Uterus (tissue), 4 donors: ENCODE data around the gene RSAD1. TPM values are rescaled to one million over a fixed set of nuclear protein-coding genes. Genes with fewer than 3 reads are reported as not detected.

Experiments used
- DNase-seq, 2 donors: peaks; one replicate each; pipeline ENCODE4 v3.0.0-alpha.2; 2019 to 2020
- H3K27ac ChIP-seq, 2 donors: fragments of 200-600 bp; sonication (generic); 1 replicate in 1 of 2; 2 replicates in 1 of 2; pipeline ENCODE4 v1.5.1; 2016 to 2018
- H3K27me3 ChIP-seq, 2 donors: fragments of 200-600 bp; sonication (generic); one replicate each; pipeline ENCODE4 v1.5.1; 2018 to 2019; ENCODE audit warnings: control low read depth in 1 of 2
- H3K36me3 ChIP-seq, 2 donors: fragments of 200-600 bp; sonication (generic); one replicate each; pipeline ENCODE4 v1.5.1; 2019; ENCODE audit warnings: control low read depth in 1 of 2
- H3K4me1 ChIP-seq, 2 donors: fragments of 200-600 bp; sonication (generic); one replicate each; pipeline ENCODE4 v1.5.1; 2018 to 2019; ENCODE audit warnings: control low read depth in 1 of 2
- H3K4me3 ChIP-seq, 2 donors: fragments of 200-600 bp; sonication (generic); 1 replicate in 1 of 2; 2 replicates in 1 of 2; pipeline ENCODE4 v1.5.1; 2018 to 2019; ENCODE audit warnings: mild to moderate bottlenecking in 1 of 2
- H3K9me3 ChIP-seq, 2 donors: fragments of 200-600 bp; sonication (generic); one replicate each; pipeline ENCODE4 v1.5.1; 2019; ENCODE audit warnings: control low read depth in 1 of 2
- CTCF ChIP-seq, 4 experiments: fragments of 200-600 bp in 2 of 4; fragments of 450-650 bp in 2 of 4; sonication (generic) in 2 of 4; IDR thresholded peaks; one replicate each; pipeline ENCODE4 v1.5.1; 2016 to 2019; ENCODE audit warnings: antibody characterized with exemption in 4 of 4, mild to moderate bottlenecking in 2 of 4, moderate library complexity in 1 of 4
- POLR2A ChIP-seq, 2 donors: fragments of 450-650 bp; IDR thresholded peaks; one replicate each; pipeline ENCODE4 v1.6.1; 2016; ENCODE audit warnings: antibody characterized with exemption in 2 of 2, mild to moderate bottlenecking in 1 of 2, moderate library complexity in 1 of 2
- intact Hi-C: fragments of 100-400 bp; cut with DNase I; formaldehyde crosslinking; loops from one replicate; pipeline ENCODE4 v1.15.1; 2023; ENCODE audit warnings: low total_unique reads
- total RNA-seq, 4 donors: library from RNA; depleted of rRNA in 3 of 4; stranded (reverse); fragments of >200 nt in 3 of 4; gene quantifications; one replicate each; pipeline versions ENCODE4 v1.1.0 to v1.2.4, GENCODE V29; 2014 to 2023
- donor health status: DM: yes; HTN: yes; CAD: no.

Gene RSAD1
- total RNA-seq, 4 donors from 2014 or later, result 12.9 to 42.6 (median 30.7) TPM

- no peak for DNase-seq
- no peak overlapping the region for H3K27ac ChIP-seq
- TF ChIP-seq POLR2A (IDR thresholded peaks at IDR 0.05), result no peak
- TF ChIP-seq CTCF (IDR thresholded peaks at IDR 0.05), result no peak
- intact Hi-C loops, result no loop called here
- H3K9me3 ChIP-seq, result no peaks in the 10 kb centered on the region
- no peak overlapping the region for H3K4me3 ChIP-seq
- no peaks in the 10 kb centered on the region for H3K27me3 ChIP-seq
- H3K4me1 ChIP-seq, result no peaks in the 10 kb centered on the region
- H3K36me3 ChIP-seq, result no peaks in the 10 kb centered on the region
These were observed 20.6 kb downstream of the RSAD1 start for GRCh38 chr17:50499270-50499669.

GRCh38 chr17:50499721-50500120 lies 21.1 kb downstream of the RSAD1 start:
- H3K36me3 ChIP-seq, result no peaks in the 10 kb centered on the region
- H3K4me1 ChIP-seq, result no peaks in the 10 kb centered on the region
- no peak overlapping the region for H3K27ac ChIP-seq
- intact Hi-C loops, result no loop called here
- H3K9me3 ChIP-seq, result no peaks in the 10 kb centered on the region
- DNase-seq, result no peak
- TF ChIP-seq CTCF (IDR thresholded peaks at IDR 0.05), result no peak
- TF ChIP-seq POLR2A (IDR thresholded peaks at IDR 0.05), result no peak
- H3K4me3 ChIP-seq, result no peak overlapping the region
- H3K27me3 ChIP-seq, result no peaks in the 10 kb centered on the region

GRCh38 chr17:50501054-50501453 lies 22.4 kb downstream of the RSAD1 start:
- Histone ChIP-seq H3K27me3 (no peaks in the 10 kb centered on the region), H3K9me3 (no peaks in the 10 kb centered on the region), H3K36me3 (no peaks in the 10 kb centered on the region), H3K4me3 (no peak overlapping the region), H3K4me1 (no peaks in the 10 kb centered on the region), H3K27ac (no peak overlapping the region)
- TF ChIP-seq POLR2A (IDR thresholded peaks at IDR 0.05) (no peak), CTCF (IDR thresholded peaks at IDR 0.05) (peak in 2 of 4 experiments; percentile 10 to 14)
- no peak for DNase-seq
- intact Hi-C loops, result no loop called here

- Histone ChIP-seq H3K27me3 (no peaks in the 10 kb centered on the region), H3K36me3 (no peaks in the 10 kb centered on the region), H3K4me3 (no peak overlapping the region), H3K4me1 (no peaks in the 10 kb centered on the region), H3K9me3 (no peaks in the 10 kb centered on the region), H3K27ac (no peak overlapping the region)
- DNase-seq, result no peak
- TF ChIP-seq POLR2A (IDR thresholded peaks at IDR 0.05), result no peak
- no peak for TF ChIP-seq CTCF (IDR thresholded peaks at IDR 0.05)
- intact Hi-C loops, result no loop called here
These were observed 23.8 kb downstream of the RSAD1 start for GRCh38 chr17:50502301-50502990.

GRCh38 chr17:50505591-50506130 lies 27.0 kb downstream of the RSAD1 start:
- no peak for DNase-seq
- no peak overlapping the region for H3K27ac ChIP-seq
- intact Hi-C loops, result no loop called here

More at GRCh38 chr17:50505591-50506130, 27.0 kb downstream of the RSAD1 start:
- TF ChIP-seq POLR2A (IDR thresholded peaks at IDR 0.05), result no peak
- no peak for TF ChIP-seq CTCF (IDR thresholded peaks at IDR 0.05)
- Histone ChIP-seq H3K9me3 (no peaks in the 10 kb centered on the region), H3K4me1 (no peaks in the 10 kb centered on the region), H3K36me3 (no peaks in the 10 kb centered on the region), H3K27me3 (no peaks in the 10 kb centered on the region), H3K4me3 (no peak overlapping the region)
